ENCODE results near the gene PRKCH.

GRCh38 chr14:61326146-61326545 is 4.8 kb downstream of the PRKCH start:
- no peak for TF ChIP-seq CTCF (conservative IDR thresholded peaks at IDR 0.05; ENCODE audit: low read depth, low read length)
- no peak for TF ChIP-seq EZH2 (IDR thresholded peaks at IDR 0.05; ENCODE audit: low read length, unreplicated experiment)
- TF ChIP-seq EZH2phosphoT487 (IDR thresholded peaks at IDR 0.05; ENCODE audit: borderline replicate concordance, low read length): no peak
